NCI-H345 treated with DMSO at 0.1 percent for 48 hours (cell line): Measurements from ENCODE around the gene CNNM2.
"Not testable (repeated sequence)": the region's sequence is repeated elsewhere in the genome, so short reads cannot be mapped to it uniquely, and the experiment has no call there.

ENCODE experiments used
- DNase-seq: peaks from one replicate; lab custom pipeline; 2025; ENCODE audit not compliant: unreplicated experiment; lab: John Stamatoyannopoulos, UW

CNNM2 gene

DNA sequence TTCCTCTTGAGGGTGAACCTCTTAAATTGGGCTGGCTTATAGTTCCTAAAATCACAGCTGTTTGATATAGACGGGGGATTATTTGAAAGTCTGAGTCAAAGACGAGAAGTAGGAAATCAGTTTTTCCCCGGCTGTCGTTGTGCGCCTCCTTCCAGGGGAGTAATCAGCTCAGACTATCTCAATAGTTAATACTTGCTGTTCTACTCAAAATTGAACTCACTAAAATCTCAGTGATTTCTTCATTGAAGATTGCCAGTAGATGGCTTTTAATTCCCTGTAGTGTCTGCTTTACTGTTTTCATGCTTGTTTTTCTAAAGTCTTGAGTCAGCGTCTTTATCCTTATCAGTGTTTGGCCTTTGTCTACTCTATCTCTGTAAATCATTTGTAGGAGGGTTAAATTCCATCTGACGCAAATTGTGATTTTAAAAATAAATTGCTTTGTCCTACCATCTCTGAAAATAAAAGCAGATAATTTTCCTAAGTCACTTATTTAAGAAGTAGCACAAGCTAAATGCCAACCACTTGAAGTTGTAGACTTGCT is 47.3 kb downstream of the CNNM2 start:
- DNase-seq = no peak

DNA sequence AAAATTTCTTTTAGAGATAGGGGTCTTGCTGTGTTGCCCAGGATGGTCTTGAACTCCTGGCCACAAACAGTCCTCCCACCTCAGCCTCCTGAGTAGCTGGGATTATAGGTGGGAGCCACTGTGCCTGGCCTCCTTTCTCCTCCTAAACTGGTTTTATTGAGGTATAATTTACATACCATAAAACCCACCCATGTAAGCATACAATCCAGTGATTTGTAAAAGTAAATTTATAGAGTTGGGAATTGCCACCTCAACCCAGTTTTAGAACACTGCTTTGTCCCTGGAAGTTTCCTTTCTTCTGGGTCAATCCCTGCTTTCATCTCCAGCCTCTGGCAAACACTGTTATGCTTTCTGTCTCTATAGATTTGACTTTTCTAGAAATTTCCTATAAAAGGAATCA is 49.0 kb downstream of the CNNM2 start:
- no peak for DNase-seq

DNA sequence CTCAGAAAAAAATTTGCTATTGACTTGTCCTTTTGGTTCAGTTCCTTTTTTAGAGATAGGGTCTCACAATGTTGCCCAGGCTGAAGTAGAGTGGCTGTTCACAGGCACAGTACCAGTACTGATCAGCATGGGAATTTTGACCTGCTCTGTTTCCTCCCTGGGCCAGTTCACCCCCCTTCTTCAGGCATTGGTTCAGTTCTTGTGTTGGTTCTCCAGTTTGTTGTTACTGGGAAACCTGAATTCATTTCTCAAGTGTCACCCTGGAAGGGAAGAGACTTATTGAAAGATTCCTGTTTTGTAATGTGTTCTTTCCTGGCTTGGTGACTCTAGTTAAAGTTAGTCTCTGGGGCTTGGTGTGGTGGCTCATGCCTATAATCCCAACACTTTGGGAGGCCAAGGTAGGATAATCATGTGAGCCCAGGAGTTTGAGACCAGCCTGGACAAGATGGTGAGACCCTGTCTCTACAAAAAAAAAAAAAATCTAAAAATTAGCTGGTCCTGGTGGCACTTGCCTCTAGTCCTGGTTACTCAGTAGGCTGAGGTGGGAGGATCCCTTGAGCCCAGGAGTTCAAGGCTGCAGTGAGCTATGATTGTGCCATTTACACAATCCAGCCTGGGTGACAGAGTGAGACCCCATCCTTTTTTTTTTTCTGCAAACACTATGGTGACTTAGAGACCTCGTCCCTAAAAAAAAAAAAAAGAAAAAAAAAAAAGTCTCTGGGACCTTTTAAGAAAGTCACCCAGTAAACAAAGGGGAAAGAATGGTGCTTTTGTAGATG is 52.7 kb downstream of the CNNM2 start:
- no peak for DNase-seq

GRCh38 chr10:102975483-102976379 is 57.6 kb downstream of the CNNM2 start:
- DNase-seq = no peak

GRCh38 chr10:102976380-102976726 is 58.3 kb downstream of the CNNM2 start:
- not testable (repeated sequence) for DNase-seq

GRCh38 chr10:102982296-102982695 is 64.2 kb downstream of the CNNM2 start:
- DNase-seq = no peak

DNA sequence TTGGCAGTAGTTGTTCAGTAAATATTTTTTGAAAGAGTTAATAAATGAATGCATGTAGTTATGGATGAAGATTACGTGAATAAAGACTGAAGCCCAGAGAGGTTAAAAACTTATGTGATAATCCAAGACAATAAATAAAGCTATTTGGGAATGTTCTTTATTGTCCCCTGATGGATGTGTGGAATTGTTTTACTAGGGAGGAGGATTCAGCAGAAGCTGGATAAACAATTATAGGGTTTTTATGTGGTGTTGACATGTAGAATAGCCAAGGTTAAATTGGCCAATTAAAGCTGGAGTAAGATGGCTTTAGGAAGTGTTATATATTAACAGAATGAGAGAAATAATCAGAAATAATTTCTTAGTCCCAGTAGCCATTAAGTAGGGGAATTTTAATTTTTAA is 66.0 kb downstream of the CNNM2 start:
- DNase-seq = no peak

GRCh38 chr10:102985811-102986210 is 67.7 kb downstream of the CNNM2 start:
- DNase-seq = no peak

- no peak for DNase-seq
These were observed 70.6 kb downstream of the CNNM2 start for GRCh38 chr10:102988404-102989314.

DNA sequence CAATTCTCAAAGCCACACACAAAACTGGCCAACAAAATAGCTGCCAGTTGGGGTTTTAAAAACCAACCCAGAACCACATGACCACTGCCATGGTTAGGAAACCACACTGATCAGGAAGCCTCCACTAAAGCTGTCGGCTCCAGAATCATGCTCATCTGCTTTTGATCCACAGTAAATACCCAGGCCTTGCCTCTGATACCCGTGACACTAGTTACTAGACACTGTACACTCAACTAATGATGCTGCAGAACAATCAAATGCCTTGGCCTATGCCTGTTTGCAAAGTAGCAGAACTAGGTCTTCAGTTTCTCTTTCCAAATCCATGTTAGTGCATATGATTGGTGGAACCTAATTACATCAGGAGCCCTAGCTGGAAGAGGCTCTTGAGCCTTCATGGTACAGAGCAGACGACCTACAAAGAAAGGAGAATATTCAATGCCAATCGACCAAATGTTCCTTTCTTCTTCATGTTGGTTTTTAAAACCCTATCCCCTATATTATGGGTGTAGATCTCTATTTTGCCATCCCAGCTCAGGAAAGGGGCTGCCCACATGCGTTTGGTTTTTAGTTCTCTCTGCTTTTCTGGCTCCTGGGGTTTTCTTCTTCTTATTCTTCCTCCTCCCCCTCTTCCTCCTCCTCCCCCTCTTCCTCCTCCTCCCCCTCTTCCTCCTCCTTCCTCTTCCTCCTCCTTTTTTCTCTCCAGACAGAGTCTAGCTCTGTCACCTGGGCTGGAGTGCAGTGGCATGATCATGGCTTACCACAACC is 76.6 kb downstream of the CNNM2 start:
- peak; percentile 4 for DNase-seq

DNA sequence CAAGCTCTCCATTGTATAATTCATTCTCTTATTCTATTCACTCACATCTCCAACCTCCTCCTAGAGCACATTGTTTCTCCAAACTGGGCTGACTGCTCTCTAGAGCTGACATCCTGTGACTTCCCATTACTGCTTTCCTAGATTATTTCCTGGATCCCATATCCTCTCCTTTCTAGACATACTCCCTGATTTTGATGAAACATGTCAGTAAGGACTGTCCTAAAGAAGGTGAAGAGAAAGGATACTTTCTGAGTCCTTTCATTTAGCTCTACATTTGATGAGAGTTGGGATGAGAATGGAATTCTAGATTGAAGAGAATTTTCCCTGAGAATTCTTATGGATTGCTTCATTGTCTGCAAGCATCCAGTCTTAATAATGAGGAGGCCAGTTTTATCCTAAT is 78.8 kb downstream of the CNNM2 start:
- DNase-seq = no peak

- no peak for DNase-seq
These were observed 79.9 kb downstream of the CNNM2 start for GRCh38 chr10:102997998-102998397.

DNA sequence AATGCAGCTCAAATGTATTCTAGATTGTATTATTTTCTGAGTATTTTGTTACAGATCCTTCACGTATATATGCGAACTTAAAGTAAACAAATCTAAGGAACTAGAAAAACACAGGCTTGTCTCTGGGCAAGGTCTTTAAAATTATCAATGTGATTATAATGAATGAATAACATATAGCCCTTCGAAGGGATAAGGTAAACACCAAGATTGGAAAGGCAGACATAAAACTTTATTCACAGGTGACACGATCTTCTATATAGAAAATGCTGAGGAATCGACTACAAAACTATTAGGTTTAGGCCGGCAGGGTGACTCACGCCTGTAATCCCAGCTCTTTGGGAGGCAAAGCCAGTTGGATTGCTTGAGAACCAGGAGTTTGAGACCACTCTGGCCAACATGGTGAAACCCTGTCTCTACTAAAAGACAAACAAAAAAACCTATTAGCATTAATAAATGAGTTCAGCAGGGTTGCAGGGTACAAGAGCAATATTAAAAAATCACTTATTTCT is 80.4 kb downstream of the CNNM2 start:
- DNase-seq = no peak

GRCh38 chr10:103000050-103000449 is 82.0 kb downstream of the CNNM2 start:
- DNase-seq = not testable (repeated sequence)

DNA sequence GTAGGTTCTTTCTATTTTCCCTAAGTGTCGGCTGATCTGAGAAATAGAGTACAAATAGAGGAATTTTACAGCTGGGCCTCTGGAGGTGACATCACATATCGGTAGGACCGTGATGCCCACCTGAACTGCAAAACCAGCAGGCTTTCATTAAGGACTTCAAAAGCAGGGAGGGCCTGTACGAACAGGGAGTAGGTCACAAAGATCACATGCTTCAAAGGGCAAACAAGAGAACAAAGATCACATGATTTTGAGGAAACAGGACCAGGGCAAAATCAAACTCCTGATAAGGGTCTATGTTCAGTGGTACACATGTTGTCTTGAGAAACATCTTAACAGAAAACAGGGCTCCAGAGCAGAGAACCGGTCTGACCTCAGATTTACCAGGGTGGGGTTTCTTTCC is 88.9 kb downstream of the CNNM2 start:
- DNase-seq = no peak

- no peak for DNase-seq
These were observed 95.3 kb downstream of the CNNM2 start for GRCh38 chr10:103013416-103013815.

GRCh38 chr10:103019425-103019824 is 101.3 kb downstream of the CNNM2 start:
- DNase-seq = no peak

- DNase-seq = no peak
These were observed 103.2 kb downstream of the CNNM2 start for GRCh38 chr10:103021150-103021899.

DNA sequence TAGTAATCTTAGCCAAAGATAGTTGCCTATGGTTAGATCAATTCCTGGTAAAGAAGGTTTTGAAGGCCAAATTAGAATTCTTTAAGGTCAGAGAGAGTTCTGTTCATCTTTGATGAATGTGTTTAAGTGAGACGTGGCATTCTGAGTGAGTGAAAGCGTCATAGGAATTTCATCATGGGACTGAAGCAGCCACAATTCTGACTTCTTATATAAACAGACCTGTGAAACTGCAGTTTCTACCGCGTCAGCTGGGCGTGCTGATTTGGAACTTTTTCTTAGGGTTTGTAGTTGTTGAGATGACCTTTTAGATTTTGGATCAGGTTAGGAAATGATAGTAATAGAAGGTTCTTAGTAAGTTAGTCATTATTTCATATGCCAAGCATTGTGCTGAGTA is 103.8 kb downstream of the CNNM2 start:
- no peak for DNase-seq
